MM.1S (cell line): ENCODE measurements around the gene SNRNP70.

Experiments
- DNase-seq: peaks from one replicate; pipeline ENCODE4 v3.0.0-alpha.2; 2015
- H2AFZ ChIP-seq: fragments of 300-600 bp; sonication (generic); 2 replicates; pipeline ENCODE4 v1.6.0; 2016; ENCODE audit warnings: antibody characterized with exemption, low read length
- H3F3A ChIP-seq: fragments of 300-600 bp; sonication (generic); 2 replicates; pipeline ENCODE4 v1.6.1; 2016; ENCODE audit warnings: mild to moderate bottlenecking, antibody characterized with exemption, low read length, moderate library complexity, mixed read lengths; ENCODE audit not compliant: insufficient read depth
- H3K27ac ChIP-seq: fragments of 300-600 bp; sonication (generic); 2 replicates; pipeline ENCODE4 v1.5.1; 2016; ENCODE audit warnings: mild to moderate bottlenecking, low read length
- H3K27me3 ChIP-seq: fragments of 300-600 bp; sonication (generic); replicated peaks from 2 replicates; pipeline ENCODE4 v1.6.0; 2016; ENCODE audit warnings: low read length; ENCODE audit not compliant: insufficient read depth
- H3K36me3 ChIP-seq: fragments of 300-600 bp; sonication (generic); replicated peaks from 2 replicates; pipeline ENCODE4 v1.6.1; 2016; ENCODE audit warnings: mild to moderate bottlenecking, low read length, mixed read lengths; ENCODE audit not compliant: insufficient read depth
- H3K4me1 ChIP-seq: fragments of 300-600 bp; sonication (generic); 2 replicates; pipeline ENCODE4 v1.6.1; 2016; ENCODE audit warnings: low read length, mixed read lengths
- H3K4me2 ChIP-seq: fragments of 300-600 bp; sonication (generic); 2 replicates; pipeline ENCODE4 v1.6.0; 2016; ENCODE audit warnings: low read depth, low read length
- H3K4me3 ChIP-seq: fragments of 300-600 bp; sonication (generic); 2 replicates; pipeline ENCODE4 v1.5.1; 2016; ENCODE audit warnings: low read length, mixed read lengths
- H3K79me2 ChIP-seq: fragments of 300-600 bp; sonication (generic); 2 replicates; pipeline ENCODE4 v1.6.1; 2016; ENCODE audit warnings: mixed run types, low read length, mixed read lengths
- H3K9ac ChIP-seq: fragments of 300-600 bp; sonication (generic); 2 replicates; pipeline ENCODE4 v1.6.1; 2016; ENCODE audit warnings: low read length, mixed read lengths
- H3K9me2 ChIP-seq: fragments of 300-600 bp; sonication (generic); replicated peaks from 2 replicates; pipeline ENCODE4 v1.6.1; 2016; ENCODE audit warnings: mild to moderate bottlenecking, low read length, mixed read lengths; ENCODE audit not compliant: insufficient read depth
- H3K9me3 ChIP-seq: fragments of 300-600 bp; sonication (generic); replicated peaks from 2 replicates; pipeline ENCODE4 v1.6.1; 2016; ENCODE audit warnings: mild to moderate bottlenecking, low read length, mixed read lengths; ENCODE audit not compliant: insufficient read depth
- H4K20me1 ChIP-seq: fragments of 300-600 bp; sonication (generic); 2 replicates; pipeline ENCODE4 v1.6.1; 2016; ENCODE audit warnings: mild to moderate bottlenecking, low read length, moderate library complexity, mixed read lengths; ENCODE audit not compliant: insufficient read depth
- CTCF ChIP-seq: fragments of 300-600 bp; sonication (generic); IDR thresholded peaks from 2 replicates; pipeline ENCODE4 v1.5.1; 2016; ENCODE audit warnings: antibody characterized with exemption, low read length, mixed read lengths
- EZH2 ChIP-seq: fragments of 300-600 bp; sonication (generic); optimal IDR thresholded peaks from 2 replicates; pipeline ENCODE3; 2017; ENCODE audit warnings: low read depth, mild to moderate bottlenecking, antibody characterized with exemption, low read length, mixed read lengths
- EZH2phosphoT487 ChIP-seq: fragments of 300-600 bp; sonication (generic); IDR thresholded peaks from 2 replicates; pipeline ENCODE4 v1.6.1; 2018; ENCODE audit warnings: antibody characterized with exemption, low read length

Gene SNRNP70

DNA sequence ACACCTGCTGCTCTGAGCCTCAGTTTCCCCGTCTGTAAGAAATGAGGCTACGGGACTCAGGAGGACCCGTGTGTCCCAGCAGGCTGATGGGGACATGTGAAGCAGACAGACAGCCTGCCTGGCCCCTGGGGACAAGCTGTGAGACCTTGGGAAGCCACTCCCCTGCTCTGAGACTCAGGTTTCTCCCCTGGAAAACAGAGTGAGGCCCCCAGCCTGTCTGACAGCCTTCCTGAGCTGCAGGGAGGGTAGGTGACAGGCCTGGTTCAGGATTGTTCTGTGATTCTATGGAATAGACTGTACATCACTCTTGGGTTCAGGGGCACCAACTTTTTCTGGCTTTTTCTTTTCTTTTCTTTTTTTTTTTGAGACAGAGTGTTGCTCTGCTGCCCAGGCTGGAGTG lies 17.7 kb upstream of the SNRNP70 start:
- Histone ChIP-seq H3K4me1 (no peaks in the 10 kb centered on the region), H3K9ac (no peak overlapping the region), H3K79me2 (no peaks in the 10 kb centered on the region), H3K27ac (no peak overlapping the region), H3K4me3 (no peak overlapping the region), H4K20me1 (no peaks in the 10 kb centered on the region), H3F3A (no peaks in the 10 kb centered on the region), H2AFZ (no peak overlapping the region), H3K27me3 (peaks cover 77% of the 10 kb centered on the region), H3K9me2 (no peaks in the 10 kb centered on the region), H3K9me3 (no peaks in the 10 kb centered on the region), H3K4me2 (no peak overlapping the region), H3K36me3 (no peaks in the 10 kb centered on the region)
- DNase-seq: no peak
- TF ChIP-seq EZH2phosphoT487 (no peak), EZH2 (no peak), CTCF (no peak)

DNA sequence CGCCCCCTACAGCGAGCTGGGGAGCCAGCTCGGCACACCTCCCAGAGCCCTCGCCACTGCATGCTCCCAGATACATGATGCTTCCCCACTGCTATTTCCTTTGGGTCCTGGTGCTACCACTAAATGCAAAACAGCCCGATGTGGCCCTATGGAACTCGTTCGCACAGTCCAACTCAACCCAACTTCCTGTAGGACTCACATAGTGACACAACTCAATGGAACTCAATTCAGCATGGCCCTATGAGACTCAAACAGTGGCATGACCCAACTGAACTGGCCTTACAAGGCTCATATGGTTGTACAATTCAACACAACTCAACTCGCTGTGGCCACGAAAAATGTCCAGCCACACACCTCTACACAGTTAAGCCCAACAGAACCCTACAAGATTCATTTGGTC lies 16.2 kb upstream of the SNRNP70 start:
- H3K9me3 ChIP-seq: no peaks in the 10 kb centered on the region
- no peak overlapping the region for H3K9ac ChIP-seq
- no peaks in the 10 kb centered on the region for H3K79me2 ChIP-seq
- no peak for TF ChIP-seq EZH2phosphoT487
- no peak for TF ChIP-seq EZH2
- TF ChIP-seq CTCF: no peak
- H4K20me1 ChIP-seq: no peaks in the 10 kb centered on the region
- no peak for DNase-seq
- no peaks in the 10 kb centered on the region for H3K36me3 ChIP-seq
- peaks cover 81% of the 10 kb centered on the region for H3K27me3 ChIP-seq
- H3K4me2 ChIP-seq: no peak overlapping the region
- H3F3A ChIP-seq: no peaks in the 10 kb centered on the region
- no peaks in the 10 kb centered on the region for H3K4me1 ChIP-seq
- H3K27ac ChIP-seq: no peak overlapping the region
- H2AFZ ChIP-seq: no peak overlapping the region
- H3K4me3 ChIP-seq: no peak overlapping the region
- H3K9me2 ChIP-seq: no peaks in the 10 kb centered on the region

- H3K4me3 ChIP-seq: no peak overlapping the region
- no peaks in the 10 kb centered on the region for H3K9me2 ChIP-seq
- H2AFZ ChIP-seq: no peak overlapping the region
- no peaks in the 10 kb centered on the region for H3F3A ChIP-seq
- H4K20me1 ChIP-seq: no peaks in the 10 kb centered on the region
- peaks cover 67% of the 10 kb centered on the region for H3K27me3 ChIP-seq
- no peaks in the 10 kb centered on the region for H3K79me2 ChIP-seq
- no peak for TF ChIP-seq EZH2
- no peak for TF ChIP-seq CTCF
- no peak for TF ChIP-seq EZH2phosphoT487
- H3K36me3 ChIP-seq: no peaks in the 10 kb centered on the region
- H3K27ac ChIP-seq: no peak overlapping the region
- no peaks in the 10 kb centered on the region for H3K9me3 ChIP-seq
- DNase-seq: no peak
- H3K9ac ChIP-seq: no peak overlapping the region
- no peaks in the 10 kb centered on the region for H3K4me1 ChIP-seq
- H3K4me2 ChIP-seq: no peak overlapping the region
Observed at GRCh38 chr19:49070416-49070815, 14.8 kb upstream of the SNRNP70 start.
